HepG2 (cell line): ENCODE data around the gene TMCC2. TPM values are rescaled to one million over a fixed set of nuclear protein-coding genes. Genes with fewer than 3 reads are reported as not detected.

Experiments
- ATAC-seq: fragments of 200-7000 bp; cut with Tn5 transposase; 3 replicates; pipeline ENCODE4 v1.9.1; 2020; ENCODE audit warnings: mild to moderate bottlenecking, moderate library complexity
- BruUV-seq: library from RNA; stranded (reverse); fragments of 400-500 nt; replicated peaks from 2 replicates; lab custom pipeline; 2021; lab: Mats Ljungman, UMichigan
- CTCF ChIA-PET: fragments of 300-600 bp; formaldehyde crosslinking; extraction: SDS; loops from one replicate; lab custom pipeline; 2021; ENCODE audit warnings: low total read pairs, inconsistent platforms, low intra/inter-chr PET ratio; lab: Yijun Ruan, JAX
- POLR2A ChIA-PET: fragments of 350-600 bp; sonication (Branson Sonifier 250); formaldehyde crosslinking; loops from one replicate; lab custom pipeline; 2020; ENCODE audit warnings: antibody characterized with exemption, inconsistent platforms; lab: Yijun Ruan, JAX
- DNase-seq: peaks from one replicate; pipeline ENCODE4 v3.0.0-alpha.2; 2015; ENCODE audit warnings: low spot score
- FAIRE-seq: peaks from 3 replicates; lab custom pipeline; 2011; peaks lifted over from hg19 to GRCh38; lab: Jason Lieb, UNC
- H2AFZ ChIP-seq: one replicate; pipeline ENCODE4 v1.6.1; 2011; ENCODE audit warnings: low read length, inconsistent platforms
- H3K27ac ChIP-seq: fragments of 300-600 bp; 3 replicates; pipeline ENCODE4 v1.8.0; 2011; ENCODE audit warnings: mixed run types, mild to moderate bottlenecking, mixed read lengths, low read length, inconsistent platforms; ENCODE audit not compliant: insufficient read depth; ENCODE audit errors: extremely low read length
- H3K27me3 ChIP-seq, 2 experiments: fragments of 200-600 bp in 1 of 2; 2 replicates in 1 of 2; 3 replicates in 1 of 2; pipeline versions ENCODE4 v1.6.0 to v1.8.0; 2011; ENCODE audit warnings: low read length in 2 of 2, mild to moderate bottlenecking in 2 of 2, moderate library complexity in 2 of 2, inconsistent platforms in 1 of 2; ENCODE audit not compliant: insufficient read depth in 2 of 2, control insufficient read depth in 1 of 2
- H3K36me3 ChIP-seq, 2 experiments: fragments of 200-600 bp in 1 of 2; replicated peaks in 1 of 2; 2 replicates in 1 of 2; 3 replicates in 1 of 2; pipeline versions ENCODE4 v1.5.1 to v1.8.0; 2011; ENCODE audit warnings: low read length in 2 of 2, inconsistent platforms in 1 of 2; ENCODE audit not compliant: insufficient read depth in 2 of 2, control insufficient read depth in 1 of 2
- H3K4me1 ChIP-seq: 2 replicates; pipeline ENCODE4 v1.5.1; 2012; ENCODE audit warnings: low read length, inconsistent platforms; ENCODE audit not compliant: insufficient read depth
- H3K4me2 ChIP-seq: 2 replicates; pipeline ENCODE4 v1.6.0; 2011; ENCODE audit warnings: low read depth, low read length, inconsistent platforms
- H3K4me3 ChIP-seq, 3 experiments: fragments of 200-600 bp in 1 of 3; sonication (generic), shearing (Covaris generic) in 1 of 3; replicated peaks in 1 of 3; 2 replicates each; pipeline ENCODE4 v1.5.1; 2011 to 2016; ENCODE audit warnings: low read length in 3 of 3, inconsistent platforms in 2 of 3, low read depth in 2 of 3, mild to moderate bottlenecking in 2 of 3, control low read depth in 1 of 3, mixed read lengths in 1 of 3; ENCODE audit not compliant: insufficient read depth in 1 of 3
- H3K79me2 ChIP-seq: one replicate; pipeline ENCODE4 v1.6.1; 2011; ENCODE audit warnings: low read length, inconsistent platforms; ENCODE audit not compliant: insufficient read depth
- H3K9ac ChIP-seq: 2 replicates; pipeline ENCODE4 v1.6.0; 2011; ENCODE audit warnings: mild to moderate bottlenecking, low read depth, low read length, inconsistent platforms; ENCODE audit not compliant: insufficient read depth
- H3K9me3 ChIP-seq: 2 replicates; pipeline ENCODE4 v1.5.1; 2012; ENCODE audit warnings: mild to moderate bottlenecking, low read length
- H4K20me1 ChIP-seq: 2 replicates; pipeline ENCODE4 v1.6.0; 2011; ENCODE audit warnings: inconsistent platforms, mild to moderate bottlenecking, low read length, moderate library complexity; ENCODE audit not compliant: insufficient read depth
- ATF2 ChIP-seq: sonication (generic); formaldehyde crosslinking; IDR thresholded peaks from 2 replicates; pipeline ENCODE4 v1.4.0; 2020; ENCODE audit warnings: missing genetic modification reagents
- ATF7-NPFF ChIP-seq: sonication (generic); formaldehyde crosslinking; IDR thresholded peaks from 2 replicates; pipeline ENCODE4 v1.8.1; 2023; ENCODE audit warnings: mild to moderate bottlenecking, low read depth, missing genetic modification reagents, moderate library complexity
- MIXL1 ChIP-seq: IDR thresholded peaks from 2 replicates; pipeline ENCODE4 v1.6.1; 2016
- MXI1 ChIP-seq: IDR thresholded peaks from 3 replicates; pipeline ENCODE4 v1.6.1; 2012; ENCODE audit warnings: low read depth, low read length, inconsistent platforms, borderline replicate concordance
- PAX8 ChIP-seq: sonication (generic); formaldehyde crosslinking; IDR thresholded peaks from 2 replicates; pipeline ENCODE4 v1.8.0; 2022; ENCODE audit warnings: mild to moderate bottlenecking, missing genetic modification reagents, borderline replicate concordance
- REL ChIP-seq: sonication (generic); formaldehyde crosslinking; conservative IDR thresholded peaks from 2 replicates; pipeline ENCODE4 v1.8.0; 2022; ENCODE audit warnings: mild to moderate bottlenecking, missing genetic modification reagents, moderate library complexity
- SAFB2 ChIP-seq: sonication (generic); formaldehyde crosslinking; IDR thresholded peaks from 2 replicates; pipeline ENCODE4 v1.5.1; 2020; ENCODE audit warnings: missing genetic modification reagents, low read depth, mild to moderate bottlenecking, borderline replicate concordance
- SMAD9 ChIP-seq: sonication (generic); formaldehyde crosslinking; IDR thresholded peaks from 2 replicates; pipeline ENCODE4 v1.5.1; 2020; ENCODE audit warnings: mild to moderate bottlenecking, missing genetic modification reagents
- SRSF4 ChIP-seq: fragments of 200-400 bp; formaldehyde crosslinking; IDR thresholded peaks from one replicate; pipeline ENCODE4 v1.6.1; 2018; ENCODE audit warnings: mild to moderate bottlenecking, low read depth, low read length, moderate library complexity; ENCODE audit not compliant: poor library complexity, severe bottlenecking
- SSRP1 ChIP-seq: IDR thresholded peaks from 2 replicates; pipeline ENCODE4 v1.6.1; 2016; ENCODE audit warnings: control low read depth
- SUZ12 ChIP-seq: fragments of 150-350 bp; IDR thresholded peaks from 2 replicates; pipeline ENCODE4 v1.6.1; 2014; ENCODE audit warnings: low read depth, low read length
- TEAD2 ChIP-seq: sonication (generic); formaldehyde crosslinking; IDR thresholded peaks from 2 replicates; pipeline ENCODE4 v1.9.0; 2021; ENCODE audit warnings: missing genetic modification reagents
- ZNF24 ChIP-seq: fragments of 450-650 bp; IDR thresholded peaks from 2 replicates; pipeline ENCODE4 v1.6.1; 2017; ENCODE audit warnings: antibody characterized with exemption, mild to moderate bottlenecking
- ZNF674 ChIP-seq: sonication (generic); formaldehyde crosslinking; IDR thresholded peaks from 2 replicates; pipeline ENCODE4 v1.5.0; 2020; ENCODE audit warnings: low read depth, mild to moderate bottlenecking, missing genetic modification reagents
- WGBS: methylation state at CpG from one replicate; pipeline ENCODE4 v1.1.6; 2017; ENCODE audit warnings: low lambda C conversion rate; 5-methylcytosine and 5-hydroxymethylcytosine counted together
- in situ Hi-C: cut with HindIII; loops from 2 replicates; pipeline ENCODE4 v1.10.0; 2017; ENCODE audit warnings: low pct_unique_long_range_greater_than_20kb; ENCODE audit not compliant: extremely low pct_ligation_motif_present
- intact Hi-C: fragments of 100-400 bp; cut with micrococcal nuclease; formaldehyde crosslinking; loops from one replicate; pipeline ENCODE4 v1.10.0; 2022; ENCODE audit not compliant: unreplicated experiment
- polyA plus RNA-seq, 8 experiments: library from polyadenylated mRNA; depleted of rRNA in 3 of 8; stranded (reverse) in 7 of 8; unstranded in 1 of 8; fragments of >200 nt; fragmentation: Illumina TruSeq in 4 of 8; extraction: Trizol in 4 of 8; gene quantifications; 2 replicates each; pipeline versions ENCODE4 v1.2.1 to v1.2.3, GENCODE V29; 2011 to 2016; ENCODE audit warnings: low read depth in 4 of 8, missing spikeins in 1 of 8, mixed read lengths in 1 of 8; ENCODE audit not compliant: insufficient read depth in 1 of 8
- total RNA-seq, 5 experiments: library from RNA; depleted of rRNA; stranded (reverse); fragments of >200 nt; fragmentation: Illumina TruSeq; extraction: Trizol; gene quantifications; 2 replicates each; pipeline ENCODE4 v1.2.3, GENCODE V29; 2016; ENCODE audit warnings: low read depth in 1 of 5
- TF ChIP-seq, protein P1 (sequence below): sonication (generic); formaldehyde crosslinking; IDR thresholded peaks from 2 replicates; pipeline ENCODE4 v1.5.0; 2020; ENCODE audit warnings: missing genetic modification reagents
- TF ChIP-seq, protein P2 (sequence below): sonication (generic); formaldehyde crosslinking; IDR thresholded peaks from 2 replicates; pipeline ENCODE4 v1.5.0; 2020; ENCODE audit warnings: missing genetic modification reagents, mild to moderate bottlenecking, borderline replicate concordance

TMCC2 gene
- total and polyA plus RNA-seq, 2 of the 13 experiments (the other 11 are each of a cell fraction or from before 2014, with no cell fraction given): 0.12 to 0.24 TPM

DNA sequence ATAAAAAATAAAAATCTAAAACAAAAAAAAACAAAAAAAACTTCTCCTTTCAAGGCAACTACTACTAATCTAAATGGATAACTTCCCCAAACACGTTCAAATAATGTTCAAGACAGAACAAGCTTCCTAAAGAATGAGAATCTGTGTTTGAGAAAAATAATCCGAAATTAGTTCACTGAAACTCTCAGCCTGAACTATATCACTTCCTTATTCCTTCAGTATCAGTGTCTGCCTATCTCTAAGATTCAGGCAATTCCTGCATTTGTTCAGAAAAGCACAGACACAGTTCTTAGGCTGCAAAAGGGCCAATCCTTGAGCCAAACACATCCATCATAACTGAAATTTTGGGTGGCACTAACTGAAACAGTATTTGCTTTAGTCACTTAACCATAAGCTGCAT is 38.6 kb upstream of the TMCC2 start:
- H4K20me1 ChIP-seq: no peaks in the 10 kb centered on the region
- H3K4me1 ChIP-seq: peaks cover 40% of the 10 kb centered on the region
- no peak for TF ChIP-seq ATF2 (CRISPR knock-in tag)
- TF ChIP-seq ATF7-NPFF (CRISPR knock-in tag): no peak
- no peak for TF ChIP-seq SUZ12
- no peak for TF ChIP-seq SAFB2 (CRISPR knock-in tag)
- TF ChIP-seq ZNF674 (CRISPR knock-in tag): no peak
- TF ChIP-seq ZNF24: no peak
- TF ChIP-seq TEAD2 (CRISPR knock-in tag): no peak
- TF ChIP-seq MXI1: no peak
- no peak for TF ChIP-seq REL (CRISPR knock-in tag)
- no peak for TF ChIP-seq SMAD9 (CRISPR knock-in tag)
- no peak for TF ChIP-seq MIXL1 (CRISPR knock-in tag)
- TF ChIP-seq SSRP1 (CRISPR knock-in tag): no peak
- TF ChIP-seq, protein P1, sequence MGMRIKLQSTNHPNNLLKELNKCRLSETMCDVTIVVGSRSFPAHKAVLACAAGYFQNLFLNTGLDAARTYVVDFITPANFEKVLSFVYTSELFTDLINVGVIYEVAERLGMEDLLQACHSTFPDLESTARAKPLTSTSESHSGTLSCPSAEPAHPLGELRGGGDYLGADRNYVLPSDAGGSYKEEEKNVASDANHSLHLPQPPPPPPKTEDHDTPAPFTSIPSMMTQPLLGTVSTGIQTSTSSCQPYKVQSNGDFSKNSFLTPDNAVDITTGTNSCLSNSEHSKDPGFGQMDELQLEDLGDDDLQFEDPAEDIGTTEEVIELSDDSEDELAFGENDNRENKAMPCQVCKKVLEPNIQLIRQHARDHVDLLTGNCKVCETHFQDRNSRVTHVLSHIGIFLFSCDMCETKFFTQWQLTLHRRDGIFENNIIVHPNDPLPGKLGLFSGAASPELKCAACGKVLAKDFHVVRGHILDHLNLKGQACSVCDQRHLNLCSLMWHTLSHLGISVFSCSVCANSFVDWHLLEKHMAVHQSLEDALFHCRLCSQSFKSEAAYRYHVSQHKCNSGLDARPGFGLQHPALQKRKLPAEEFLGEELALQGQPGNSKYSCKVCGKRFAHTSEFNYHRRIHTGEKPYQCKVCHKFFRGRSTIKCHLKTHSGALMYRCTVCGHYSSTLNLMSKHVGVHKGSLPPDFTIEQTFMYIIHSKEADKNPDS: no peak
- TF ChIP-seq PAX8 (CRISPR knock-in tag): no peak
- no peak for TF ChIP-seq SRSF4
- TF ChIP-seq, protein P2, sequence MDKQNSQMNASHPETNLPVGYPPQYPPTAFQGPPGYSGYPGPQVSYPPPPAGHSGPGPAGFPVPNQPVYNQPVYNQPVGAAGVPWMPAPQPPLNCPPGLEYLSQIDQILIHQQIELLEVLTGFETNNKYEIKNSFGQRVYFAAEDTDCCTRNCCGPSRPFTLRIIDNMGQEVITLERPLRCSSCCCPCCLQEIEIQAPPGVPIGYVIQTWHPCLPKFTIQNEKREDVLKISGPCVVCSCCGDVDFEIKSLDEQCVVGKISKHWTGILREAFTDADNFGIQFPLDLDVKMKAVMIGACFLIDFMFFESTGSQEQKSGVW (CRISPR knock-in tag): no peak
- BruUV-seq: no TSS peak
- FAIRE-seq: no peak
- no peak overlapping the region for H3K4me3 ChIP-seq
- POLR2A ChIA-PET: interaction anchor here (0.6 kb wide), 1 partner anchor 46 kb away, joined by 3 read pairs; no protein-coding TSS in a partner anchor
- CTCF ChIA-PET: no interaction called here
- in situ Hi-C loops (no loop called here), intact Hi-C loops (no loop called here)
- no peak for DNase-seq
- no peaks in the 10 kb centered on the region for H3K9me3 ChIP-seq
- no peak for ATAC-seq
- peaks cover 0 to 3% of the 10 kb centered on the region in 2 experiments; a peak in 1 of 5 replicates for H3K36me3 ChIP-seq
- H3K9ac ChIP-seq: no peak overlapping the region
- H3K27me3 ChIP-seq: no peaks in the 10 kb centered on the region
- H3K27ac ChIP-seq: no peak overlapping the region
- no peak overlapping the region for H2AFZ ChIP-seq
- H3K4me2 ChIP-seq: no peak overlapping the region
- peaks cover 9% of the 10 kb centered on the region for H3K79me2 ChIP-seq
- 95% methylated on average over 2 of the region's 2 CpGs for WGBS
